CD4-positive, alpha-beta T cell treated with Interleukin-17A for 1 hour (primary cell): ENCODE measurements around the gene CSPG5.

Experiments
- DNase-seq: peaks from one replicate; pipeline ENCODE4 v3.0.0-alpha.2; 2020

CSPG5 gene

GRCh38 chr3:47583320-47584075 lies 4.8 kb upstream of the CSPG5 start:
- DNase-seq: no peak

- DNase-seq: no peak
Measured at GRCh38 chr3:47581835-47582234, 3.2 kb upstream of the CSPG5 start.

- DNase-seq: no peak
Measured at GRCh38 chr3:47581422-47581821, 2.8 kb upstream of the CSPG5 start.

GRCh38 chr3:47580481-47580880 lies 1.8 kb upstream of the CSPG5 start:
- no peak for DNase-seq

GRCh38 chr3:47579875-47580274 lies 1.2 kb upstream of the CSPG5 start:
- DNase-seq: no peak

GRCh38 chr3:47578119-47578632 lies 489 bp downstream of the CSPG5 start:
- peak; percentile 57 for DNase-seq

- DNase-seq: no peak
Measured at GRCh38 chr3:47577583-47578118, 1.0 kb downstream of the CSPG5 start.

- no peak for DNase-seq
Measured at GRCh38 chr3:47573190-47574172, 5.2 kb downstream of the CSPG5 start.

GRCh38 chr3:47571391-47572175 lies 7.1 kb downstream of the CSPG5 start:
- no peak for DNase-seq

GRCh38 chr3:47568901-47569300 lies 9.8 kb downstream of the CSPG5 start:
- no peak for DNase-seq

GRCh38 chr3:47567149-47567548 lies 11.5 kb downstream of the CSPG5 start:
- no peak for DNase-seq

GRCh38 chr3:47566667-47567066 lies 12.0 kb downstream of the CSPG5 start:
- no peak for DNase-seq

- no peak for DNase-seq
Measured at GRCh38 chr3:47565734-47566550, 12.7 kb downstream of the CSPG5 start.

- no peak for DNase-seq
Measured at GRCh38 chr3:47556351-47556750, 22.3 kb downstream of the CSPG5 start.

- DNase-seq: no peak
Measured at GRCh38 chr3:47554335-47554734, 24.3 kb downstream of the CSPG5 start.

- DNase-seq: no peak
Measured at GRCh38 chr3:47553407-47553806, 25.3 kb downstream of the CSPG5 start.

- DNase-seq: no peak
Measured at GRCh38 chr3:47542471-47543173, 36.0 kb downstream of the CSPG5 start.

GRCh38 chr3:47541583-47542108 lies 37.0 kb downstream of the CSPG5 start:
- DNase-seq: no peak

- no peak for DNase-seq
Measured at GRCh38 chr3:47540281-47540680, 38.4 kb downstream of the CSPG5 start.

GRCh38 chr3:47536967-47537366 lies 41.7 kb downstream of the CSPG5 start:
- DNase-seq: no peak
